BE2C (cell line): ENCODE results near the gene SPPL3.

Source experiments
- DNase-seq: peaks from one replicate; pipeline ENCODE4 v3.0.0-alpha.2; 2020
- H3K27me3 ChIP-seq: fragments of 250-450 bp; sonication (Bioruptor Pico); 2 replicates; pipeline ENCODE4 v1.5.1; 2020; ENCODE audit warnings: mild to moderate bottlenecking
- H3K36me3 ChIP-seq: fragments of 250-450 bp; sonication (Bioruptor Pico); 2 replicates; pipeline ENCODE4 v1.5.1; 2020; ENCODE audit warnings: mild to moderate bottlenecking
- H3K4me1 ChIP-seq: fragments of 250-450 bp; sonication (Bioruptor Pico); 2 replicates; pipeline ENCODE4 v1.5.1; 2020
- H3K4me3 ChIP-seq: 2 replicates; pipeline ENCODE4 v1.5.1; 2011; ENCODE audit warnings: low read depth, low read length
- H3K9me3 ChIP-seq: fragments of 250-450 bp; sonication (Bioruptor Pico); 2 replicates; pipeline ENCODE4 v1.5.1; 2020
- TF ChIP-seq, protein P1 (sequence below): IDR thresholded peaks from 2 replicates; pipeline ENCODE4 v1.5.1; 2012; ENCODE audit warnings: mild to moderate bottlenecking, low read depth, low read length

The SPPL3 gene

DNA sequence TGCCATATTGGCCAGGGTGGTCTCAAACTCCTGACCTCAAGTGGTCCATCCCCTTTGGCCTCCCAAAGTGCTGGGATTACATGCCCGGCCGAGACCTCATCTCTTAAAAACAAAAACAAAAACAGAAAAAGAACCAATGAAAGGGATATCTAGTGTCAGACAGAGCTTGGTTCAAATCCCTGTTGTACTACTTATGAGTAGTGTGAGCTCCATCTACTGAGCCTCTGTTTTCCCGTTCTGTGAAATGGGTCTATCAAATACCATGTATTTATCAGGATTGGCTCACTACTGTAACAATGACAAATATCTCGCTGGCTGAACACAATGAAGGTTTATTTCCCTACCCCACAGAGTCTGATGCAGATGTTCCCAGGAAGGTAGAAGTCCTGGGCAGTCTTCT, 37.3 kb upstream of the SPPL3 start:
- Histone ChIP-seq H3K9me3 (no peaks in the 10 kb centered on the region; the same call in 1 of the 2 replicates), H3K4me3 (no peak overlapping the region), H3K4me1 (no peaks in the 10 kb centered on the region), H3K36me3 (no peaks in the 10 kb centered on the region), H3K27me3 (no peaks in the 10 kb centered on the region)
- DNase-seq = no peak
- TF ChIP-seq, protein P1, sequence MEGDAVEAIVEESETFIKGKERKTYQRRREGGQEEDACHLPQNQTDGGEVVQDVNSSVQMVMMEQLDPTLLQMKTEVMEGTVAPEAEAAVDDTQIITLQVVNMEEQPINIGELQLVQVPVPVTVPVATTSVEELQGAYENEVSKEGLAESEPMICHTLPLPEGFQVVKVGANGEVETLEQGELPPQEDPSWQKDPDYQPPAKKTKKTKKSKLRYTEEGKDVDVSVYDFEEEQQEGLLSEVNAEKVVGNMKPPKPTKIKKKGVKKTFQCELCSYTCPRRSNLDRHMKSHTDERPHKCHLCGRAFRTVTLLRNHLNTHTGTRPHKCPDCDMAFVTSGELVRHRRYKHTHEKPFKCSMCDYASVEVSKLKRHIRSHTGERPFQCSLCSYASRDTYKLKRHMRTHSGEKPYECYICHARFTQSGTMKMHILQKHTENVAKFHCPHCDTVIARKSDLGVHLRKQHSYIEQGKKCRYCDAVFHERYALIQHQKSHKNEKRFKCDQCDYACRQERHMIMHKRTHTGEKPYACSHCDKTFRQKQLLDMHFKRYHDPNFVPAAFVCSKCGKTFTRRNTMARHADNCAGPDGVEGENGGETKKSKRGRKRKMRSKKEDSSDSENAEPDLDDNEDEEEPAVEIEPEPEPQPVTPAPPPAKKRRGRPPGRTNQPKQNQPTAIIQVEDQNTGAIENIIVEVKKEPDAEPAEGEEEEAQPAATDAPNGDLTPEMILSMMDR = no peak

DNA sequence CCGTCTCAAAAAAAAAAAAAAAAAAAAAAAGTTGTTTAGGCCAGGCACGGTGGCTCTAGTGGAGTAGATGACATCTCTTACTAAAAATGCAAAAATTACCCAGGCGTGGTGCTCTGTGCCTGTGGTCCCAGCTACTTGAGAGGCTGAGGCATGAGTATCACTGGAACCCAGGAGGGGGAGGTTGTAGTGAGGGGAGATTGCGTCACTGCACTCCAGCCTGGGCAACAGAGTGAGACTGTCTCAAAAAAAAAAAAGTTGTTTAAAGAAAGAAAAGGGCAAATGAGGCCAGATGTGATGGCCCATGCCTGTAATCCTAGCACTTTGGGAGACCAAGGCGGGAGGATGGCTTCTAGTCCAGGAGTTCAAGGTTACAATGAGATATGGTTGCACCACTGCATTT, 36.6 kb upstream of the SPPL3 start:
- H3K9me3 ChIP-seq = no peaks in the 10 kb centered on the region; the same call in 1 of the 2 replicates
- TF ChIP-seq, protein P1 = no peak
- H3K4me1 ChIP-seq = no peaks in the 10 kb centered on the region
- H3K4me3 ChIP-seq = no peak overlapping the region
- no peaks in the 10 kb centered on the region for H3K27me3 ChIP-seq
- H3K36me3 ChIP-seq = no peaks in the 10 kb centered on the region
- no peak for DNase-seq

- no peaks in the 10 kb centered on the region for H3K4me1 ChIP-seq
- no peaks in the 10 kb centered on the region for H3K36me3 ChIP-seq
- no peaks in the 10 kb centered on the region for H3K27me3 ChIP-seq
- H3K9me3 ChIP-seq = no peaks in the 10 kb centered on the region; the same call in 1 of the 2 replicates
- no peak overlapping the region for H3K4me3 ChIP-seq
- TF ChIP-seq, protein P1 = no peak
- no peak for DNase-seq
Observed at GRCh38 chr12:120940006-120940405, 35.8 kb upstream of the SPPL3 start.

- no peaks in the 10 kb centered on the region for H3K27me3 ChIP-seq
- no peak overlapping the region for H3K4me3 ChIP-seq
- TF ChIP-seq, protein P1 = no peak
- H3K36me3 ChIP-seq = no peaks in the 10 kb centered on the region
- no peaks in the 10 kb centered on the region for H3K4me1 ChIP-seq
- no peaks in the 10 kb centered on the region; the same call in 1 of the 2 replicates for H3K9me3 ChIP-seq
- no peak for DNase-seq
Observed at GRCh38 chr12:120939523-120939922, 35.4 kb upstream of the SPPL3 start.

GRCh38 chr12:120938496-120938895, 34.3 kb upstream of the SPPL3 start:
- Histone ChIP-seq H3K36me3 (no peaks in the 10 kb centered on the region), H3K27me3 (no peaks in the 10 kb centered on the region), H3K4me1 (no peaks in the 10 kb centered on the region), H3K9me3 (no peaks in the 10 kb centered on the region; the same call in 1 of the 2 replicates), H3K4me3 (no peak overlapping the region)
- TF ChIP-seq, protein P1 = no peak
- no peak for DNase-seq

GRCh38 chr12:120936197-120936596, 32.0 kb upstream of the SPPL3 start:
- Histone ChIP-seq H3K27me3 (no peaks in the 10 kb centered on the region), H3K9me3 (no peaks in the 10 kb centered on the region), H3K4me3 (no peak overlapping the region), H3K4me1 (no peaks in the 10 kb centered on the region), H3K36me3 (no peaks in the 10 kb centered on the region)
- no peak for DNase-seq
- TF ChIP-seq, protein P1 = no peak
